Stomach (tissue), 9 donors: Measurements from ENCODE around the gene NCAPD2. TPM values are rescaled to one million over a fixed set of nuclear protein-coding genes. Genes with fewer than 3 reads are reported as not detected.

Experiments used
- DNase-seq, 2 donors: peaks; one replicate each; pipeline versions ENCODE4 v3.0.0 to v3.0.0-alpha.2; 2013 to 2019
- H3K27ac ChIP-seq, 5 donors: fragments of 200-600 bp in 4 of 5; sonication (generic) in 4 of 5; one replicate each; pipeline ENCODE4 v1.5.1; 2013 to 2019; ENCODE audit warnings: mild to moderate bottlenecking in 1 of 5, moderate library complexity in 1 of 5
- H3K27me3 ChIP-seq, 3 donors: fragments of 200-600 bp; sonication (generic); one replicate each; pipeline ENCODE4 v1.5.1; 2017 to 2019; ENCODE audit warnings: mixed run types in 1 of 3
- H3K36me3 ChIP-seq, 4 donors: fragments of 200-600 bp; sonication (generic); 1 replicate in 3 of 4; 2 replicates in 1 of 4; pipeline ENCODE4 v1.5.1; 2016 to 2019
- H3K4me1 ChIP-seq, 4 donors: fragments of 200-600 bp; sonication (generic); one replicate each; pipeline ENCODE4 v1.5.1; 2016 to 2019
- H3K4me3 ChIP-seq, 4 donors: fragments of 200-600 bp; sonication (generic) in 3 of 4; one replicate each; pipeline ENCODE4 v1.5.1; 2016 to 2019; ENCODE audit warnings: mild to moderate bottlenecking in 1 of 4
- H3K9me3 ChIP-seq, 4 donors: fragments of 200-600 bp; sonication (generic); one replicate each; pipeline ENCODE4 v1.5.1; 2016 to 2019
- EP300 ChIP-seq: sonication (generic); formaldehyde crosslinking; IDR thresholded peaks from one replicate; pipeline ENCODE4 v1.6.1; 2017; ENCODE audit warnings: antibody characterized with exemption
- POLR2A ChIP-seq, 4 donors: fragments of 450-650 bp; IDR thresholded peaks; one replicate each; pipeline ENCODE4 v1.6.1; 2016; ENCODE audit warnings: antibody characterized with exemption in 4 of 4, control low read depth in 2 of 4, mild to moderate bottlenecking in 1 of 4, moderate library complexity in 1 of 4
- POLR2AphosphoS5 ChIP-seq, 3 donors: sonication (generic); formaldehyde crosslinking; IDR thresholded peaks; one replicate each; pipeline ENCODE4 v1.6.1; 2016; ENCODE audit warnings: antibody characterized with exemption in 3 of 3
- WGBS, 5 donors: extraction: QIAGEN DNeasy Blood & Tissue Kit in 3 of 5; methylation state at CpG; one replicate each; pipeline versions ENCODE4 v1.1.5 to v1.1.7; 2013 to 2018; 5-methylcytosine and 5-hydroxymethylcytosine counted together
- intact Hi-C: fragments of 100-400 bp; cut with DNase I; formaldehyde crosslinking; loops from one replicate; pipeline ENCODE4 v1.15.1; 2023; ENCODE audit warnings: low total_unique reads
- polyA plus RNA-seq, 3 donors: library from polyadenylated mRNA; stranded (reverse); fragments of 200-250 nt; gene quantifications; one replicate each; pipeline ENCODE4 v1.2.3, GENCODE V29; 2013
- small RNA-seq, 4 donors: library from RNA; depleted of rRNA; stranded (forward); fragments of <200 nt; gene quantifications; one replicate each; pipeline ENCODE3, GENCODE V24; 2016
- total RNA-seq, 5 donors: library from RNA; depleted of rRNA; stranded (reverse); fragments of >200 nt; gene quantifications; one replicate each; pipeline versions ENCODE4 v1.1.0 to v1.2.3, GENCODE V29; 2014 to 2016
- TF ChIP-seq, protein P1 (sequence below), 7 experiments: fragments of 450-650 bp in 4 of 7; fragments of 200-600 bp in 3 of 7; sonication (generic) in 3 of 7; IDR thresholded peaks; one replicate each; pipeline ENCODE4 v1.5.1; 2016 to 2019; ENCODE audit warnings: antibody characterized with exemption in 7 of 7, control low read depth in 2 of 7, mild to moderate bottlenecking in 1 of 7
- donor health status: healthy with polysubstance abuse.
- donor health status: Bipolar disorder and iron deficiency.
- donor health status: healthy.

NCAPD2 gene
- total and polyA plus RNA-seq, 8 donors = 8.3 to 105 (median 17.6) TPM

DNA sequence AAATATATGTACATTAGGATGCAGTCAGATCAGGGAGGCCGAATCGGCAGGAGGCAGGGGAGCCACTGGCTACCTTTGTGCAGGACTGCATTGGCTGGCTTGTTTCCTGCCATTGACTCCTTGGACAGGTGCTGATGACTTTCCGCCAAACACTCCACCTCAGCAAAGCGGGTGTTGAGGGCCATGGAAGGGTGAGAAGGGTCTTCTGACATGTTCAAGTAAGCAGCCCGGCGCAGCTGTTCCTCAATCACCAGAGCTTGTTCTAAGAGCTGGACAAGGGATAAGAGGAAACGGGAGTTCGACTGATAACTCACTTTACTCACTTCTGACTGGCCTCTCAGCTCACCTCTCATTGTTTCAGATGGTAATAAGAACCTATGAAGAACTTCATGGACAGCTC, 79.1 kb downstream of the NCAPD2 start:
- no peak overlapping the region for H3K4me3 ChIP-seq
- H3K36me3 ChIP-seq = peaks cover 77 to 89% (median 88%) of the 10 kb centered on the region in 4 donors
- H3K4me1 ChIP-seq = peaks cover 9 to 18% (median 13%) of the 10 kb centered on the region in 4 donors
- no peaks in the 10 kb centered on the region for H3K27me3 ChIP-seq
- DNase-seq = no peak
- intact Hi-C loops = no loop called here
- no peak for TF ChIP-seq POLR2A (IDR thresholded peaks at IDR 0.05)
- TF ChIP-seq EP300 = no peak
- no peak for TF ChIP-seq POLR2AphosphoS5 (IDR thresholded peaks at IDR 0.05)
- TF ChIP-seq, protein P1, sequence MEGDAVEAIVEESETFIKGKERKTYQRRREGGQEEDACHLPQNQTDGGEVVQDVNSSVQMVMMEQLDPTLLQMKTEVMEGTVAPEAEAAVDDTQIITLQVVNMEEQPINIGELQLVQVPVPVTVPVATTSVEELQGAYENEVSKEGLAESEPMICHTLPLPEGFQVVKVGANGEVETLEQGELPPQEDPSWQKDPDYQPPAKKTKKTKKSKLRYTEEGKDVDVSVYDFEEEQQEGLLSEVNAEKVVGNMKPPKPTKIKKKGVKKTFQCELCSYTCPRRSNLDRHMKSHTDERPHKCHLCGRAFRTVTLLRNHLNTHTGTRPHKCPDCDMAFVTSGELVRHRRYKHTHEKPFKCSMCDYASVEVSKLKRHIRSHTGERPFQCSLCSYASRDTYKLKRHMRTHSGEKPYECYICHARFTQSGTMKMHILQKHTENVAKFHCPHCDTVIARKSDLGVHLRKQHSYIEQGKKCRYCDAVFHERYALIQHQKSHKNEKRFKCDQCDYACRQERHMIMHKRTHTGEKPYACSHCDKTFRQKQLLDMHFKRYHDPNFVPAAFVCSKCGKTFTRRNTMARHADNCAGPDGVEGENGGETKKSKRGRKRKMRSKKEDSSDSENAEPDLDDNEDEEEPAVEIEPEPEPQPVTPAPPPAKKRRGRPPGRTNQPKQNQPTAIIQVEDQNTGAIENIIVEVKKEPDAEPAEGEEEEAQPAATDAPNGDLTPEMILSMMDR (IDR thresholded peaks at IDR 0.05) = no peak
- H3K9me3 ChIP-seq = no peaks in the 10 kb centered on the region
- WGBS, 5 donors = 83 to 91% (median 86%) methylated on average over 8 of the region's 8 CpGs
- no peak overlapping the region for H3K27ac ChIP-seq

DNA sequence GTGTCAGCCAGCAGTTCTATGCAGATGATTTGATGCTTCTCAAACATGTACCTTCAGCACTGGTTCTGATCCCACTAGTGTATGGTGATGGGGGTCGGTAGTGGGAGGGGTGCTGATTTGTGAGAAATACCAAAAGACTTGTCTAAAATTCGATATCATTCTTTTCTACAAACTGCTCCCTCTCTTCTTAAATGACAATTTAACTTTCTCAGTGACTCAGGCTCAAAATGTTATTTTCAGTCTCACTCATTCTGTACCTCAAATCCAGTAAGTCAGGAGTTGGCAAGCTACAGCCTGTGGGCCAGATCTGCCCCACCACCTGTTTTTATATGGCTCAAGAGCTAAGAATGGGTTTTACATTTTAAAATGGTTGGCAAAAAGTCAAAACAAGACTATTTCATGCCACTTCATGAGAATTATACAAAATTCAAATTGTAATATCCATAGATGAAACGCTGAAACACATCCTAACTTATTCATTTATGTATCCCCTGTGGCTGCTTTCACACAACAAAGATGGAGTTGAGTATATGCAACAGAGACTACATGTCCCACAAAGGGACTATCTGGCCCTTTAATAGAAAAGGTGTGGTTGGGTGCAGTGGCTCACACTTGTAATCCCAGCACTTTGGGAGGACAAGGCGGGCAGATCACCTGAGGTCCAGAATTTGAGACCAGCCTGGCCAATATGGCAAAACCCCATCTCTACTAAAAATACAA, 80.8 kb downstream of the NCAPD2 start:
- TF ChIP-seq POLR2AphosphoS5 (IDR thresholded peaks at IDR 0.05) = no peak
- TF ChIP-seq, protein P1 (IDR thresholded peaks at IDR 0.05) = no peak
- no peak for TF ChIP-seq EP300
- TF ChIP-seq POLR2A (IDR thresholded peaks at IDR 0.05) = no peak
- H3K27ac ChIP-seq = no peak overlapping the region
- no peak overlapping the region for H3K4me3 ChIP-seq
- H3K36me3 ChIP-seq = peaks cover 93 to 100% (median 100%) of the 10 kb centered on the region in 4 donors
- 79 to 88% (median 82%) methylated on average over 4 of the region's 4 CpGs for WGBS, 5 donors
- intact Hi-C loops = no loop called here
- no peaks in the 10 kb centered on the region for H3K9me3 ChIP-seq
- no peak for DNase-seq
- no peaks in the 10 kb centered on the region for H3K27me3 ChIP-seq
- peaks cover 0 to 3% (median 1%) of the 10 kb centered on the region in 4 donors for H3K4me1 ChIP-seq

DNA sequence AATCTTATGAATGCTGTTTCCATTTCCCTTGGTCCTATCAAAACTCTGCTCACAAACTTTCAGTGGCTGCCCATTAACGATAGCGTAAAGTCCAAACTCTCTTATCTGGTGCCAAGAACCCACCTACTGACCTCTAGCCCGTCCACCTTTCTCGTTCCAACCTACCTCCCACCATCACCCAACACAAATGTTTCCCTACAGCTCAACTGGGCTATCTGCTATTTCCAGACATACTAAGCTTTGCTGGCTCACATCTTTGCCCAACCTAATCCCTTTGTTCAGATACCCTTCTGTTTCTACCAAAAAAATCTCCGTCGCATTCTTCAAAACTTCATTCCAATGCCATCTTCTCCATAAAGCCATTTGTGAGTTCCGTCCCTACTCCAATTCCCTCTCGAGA, 81.7 kb downstream of the NCAPD2 start:
- Histone ChIP-seq H3K27ac (no peak overlapping the region), H3K36me3 (peaks cover 96 to 100% (median 100%) of the 10 kb centered on the region in 4 donors), H3K27me3 (no peaks in the 10 kb centered on the region), H3K4me1 (no peaks in the 10 kb centered on the region), H3K4me3 (no peak overlapping the region), H3K9me3 (no peaks in the 10 kb centered on the region)
- DNase-seq = no peak
- intact Hi-C loops = no loop called here
- WGBS, 5 donors = 62 to 79% (median 71%) methylated on average over 8 of the region's 8 CpGs
- TF ChIP-seq EP300 = no peak
- no peak for TF ChIP-seq POLR2AphosphoS5 (IDR thresholded peaks at IDR 0.05)
- TF ChIP-seq, protein P1 (IDR thresholded peaks at IDR 0.05) = no peak
- no peak for TF ChIP-seq POLR2A (IDR thresholded peaks at IDR 0.05)

Small RNAs within 50 kb of the gene (small RNA-seq; reads per million reads assigned to genes)
- 508 to 605 (median 555) reads per million in 4 donors for gene SCARNA11

Other genes starting within 250 kb of the NCAPD2 start
- 100 to 1,000 TPM in 1 of 5 donors, 10 to 100 TPM in 3, 1 to 10 TPM in 1; 6.4 to 101 (median 16.2) TPM for gene PLEKHG6, start 183.4 kb upstream of the NCAPD2 start, total RNA-seq
- gene PLEKHG6, start 183.4 kb upstream of the NCAPD2 start, polyA plus RNA-seq = 10 to 100 TPM in 2 of 3 donors, 1 to 10 TPM in 1; 5.9 to 32.3 (median 27.0) TPM
- gene TNFRSF1A, start 152.0 kb upstream of the NCAPD2 start, total RNA-seq = 100 to 1,000 TPM in 4 of 5 donors, 10 to 100 TPM in 1; 91.6 to 432 (median 152) TPM
- gene TNFRSF1A, start 152.0 kb upstream of the NCAPD2 start, polyA plus RNA-seq = 10 to 100 TPM; 35.2 to 64.4 (median 38.5) TPM
- 100 to 1,000 TPM in 4 of 5 donors, 10 to 100 TPM in 1; 63.3 to 486 (median 277) TPM for gene SCNN1A, start 118.5 kb upstream of the NCAPD2 start, total RNA-seq
- 10 to 100 TPM; 16.6 to 98.0 (median 47.5) TPM for gene SCNN1A, start 118.5 kb upstream of the NCAPD2 start, polyA plus RNA-seq
- gene LTBR, start 109.9 kb upstream of the NCAPD2 start, total RNA-seq = 100 to 1,000 TPM in 3 of 5 donors, 10 to 100 TPM in 2; 27.5 to 471 (median 126) TPM
- 10 to 100 TPM; 47.3 to 76.3 (median 48.3) TPM for gene LTBR, start 109.9 kb upstream of the NCAPD2 start, polyA plus RNA-seq
- gene CD27, start 49.1 kb upstream of the NCAPD2 start, total RNA-seq = 1 to 10 TPM in 1 of 5 donors, under 1 TPM in 1, not detected in 3; 0.92 to 8.7 TPM
- gene CD27, start 49.1 kb upstream of the NCAPD2 start, polyA plus RNA-seq = 1 to 10 TPM; 1.7 to 5.8 (median 3.2) TPM
- 100 to 1,000 TPM in 1 of 5 donors, 10 to 100 TPM in 4; 15.2 to 115 (median 40.0) TPM for gene TAPBPL, start 42.1 kb upstream of the NCAPD2 start, total RNA-seq
- 10 to 100 TPM; 13.0 to 15.3 (median 15.1) TPM for gene TAPBPL, start 42.1 kb upstream of the NCAPD2 start, polyA plus RNA-seq
- gene VAMP1, start 23.4 kb upstream of the NCAPD2 start, total RNA-seq = 10 to 100 TPM in 2 of 5 donors, 1 to 10 TPM in 3; 1.2 to 16.5 (median 4.8) TPM
- gene VAMP1, start 23.4 kb upstream of the NCAPD2 start, polyA plus RNA-seq = 1 to 10 TPM in 2 of 3 donors, not detected in 1; 2.6 to 8.9 TPM
- 100 to 1,000 TPM in 1 of 5 donors, 10 to 100 TPM in 4; 26.8 to 146 (median 50.7) TPM for gene MRPL51, start 840 bp upstream of the NCAPD2 start, total RNA-seq
- 100 to 1,000 TPM; 108 to 143 (median 128) TPM for gene MRPL51, start 840 bp upstream of the NCAPD2 start, polyA plus RNA-seq
- gene GAPDH, start 40.4 kb downstream of the NCAPD2 start, total RNA-seq = 1,000 to 10,000 TPM in 4 of 5 donors, 100 to 1,000 TPM in 1; 579 to 1,258 (median 1,242) TPM
- gene GAPDH, start 40.4 kb downstream of the NCAPD2 start, polyA plus RNA-seq = 1,000 to 10,000 TPM; 1,352 to 2,765 (median 1,815) TPM
- 10 to 100 TPM in 1 of 5 donors, 1 to 10 TPM in 4; 1.4 to 14.0 (median 3.2) TPM for gene IFFO1, start 61.9 kb downstream of the NCAPD2 start, total RNA-seq
- 1 to 10 TPM; 2.7 to 9.1 (median 3.4) TPM for gene IFFO1, start 61.9 kb downstream of the NCAPD2 start, polyA plus RNA-seq
- 100 to 1,000 TPM in 1 of 5 donors, 10 to 100 TPM in 4; 16.3 to 231 (median 30.0) TPM for gene NOP2, start 74.2 kb downstream of the NCAPD2 start, total RNA-seq
- 10 to 100 TPM; 19.5 to 27.4 (median 19.7) TPM for gene NOP2, start 74.2 kb downstream of the NCAPD2 start, polyA plus RNA-seq
- 100 to 1,000 TPM; 169 to 315 (median 202) TPM for gene CHD4, start 113.3 kb downstream of the NCAPD2 start, total RNA-seq
- gene CHD4, start 113.3 kb downstream of the NCAPD2 start, polyA plus RNA-seq = 100 to 1,000 TPM; 105 to 139 (median 111) TPM
- gene LPAR5, start 141.9 kb downstream of the NCAPD2 start, total RNA-seq = 10 to 100 TPM in 1 of 5 donors, 1 to 10 TPM in 4; 1.3 to 33.0 (median 5.8) TPM
- 1 to 10 TPM; 2.0 to 5.6 (median 3.5) TPM for gene LPAR5, start 141.9 kb downstream of the NCAPD2 start, polyA plus RNA-seq
- 1 to 10 TPM in 2 of 5 donors, not detected in 3; 2.2 to 6.4 TPM for gene ACRBP, start 153.3 kb downstream of the NCAPD2 start, total RNA-seq
- 1 to 10 TPM in 2 of 3 donors, under 1 TPM in 1; 0.31 to 1.6 (median 1.1) TPM for gene ACRBP, start 153.3 kb downstream of the NCAPD2 start, polyA plus RNA-seq
- 10 to 100 TPM in 4 of 5 donors, 1 to 10 TPM in 1; 8.7 to 51.8 (median 33.5) TPM for gene ING4, start 169.0 kb downstream of the NCAPD2 start, total RNA-seq
- gene ING4, start 169.0 kb downstream of the NCAPD2 start, polyA plus RNA-seq = 10 to 100 TPM; 25.5 to 53.6 (median 43.6) TPM
- 100 to 1,000 TPM in 1 of 5 donors, 10 to 100 TPM in 4; 16.5 to 207 (median 35.6) TPM for gene ZNF384, start 195.3 kb downstream of the NCAPD2 start, total RNA-seq
- gene ZNF384, start 195.3 kb downstream of the NCAPD2 start, polyA plus RNA-seq = 10 to 100 TPM; 16.7 to 21.8 (median 20.2) TPM
- gene PIANP, start 206.7 kb downstream of the NCAPD2 start, total RNA-seq = under 1 TPM in 2 of 5 donors, not detected in 3; 0.14 to 0.37 TPM
- gene PIANP, start 206.7 kb downstream of the NCAPD2 start, polyA plus RNA-seq = 1 to 10 TPM in 2 of 3 donors, under 1 TPM in 1; 0.50 to 1.7 (median 1.5) TPM
- gene COPS7A, start 229.9 kb downstream of the NCAPD2 start, total RNA-seq = 10 to 100 TPM in 4 of 5 donors, 1 to 10 TPM in 1; 5.8 to 50.0 (median 25.7) TPM
- 10 to 100 TPM; 45.2 to 54.2 (median 51.6) TPM for gene COPS7A, start 229.9 kb downstream of the NCAPD2 start, polyA plus RNA-seq